ES-I3 (cell line): Measurements from ENCODE around the gene ACY1.

ENCODE experiments used
- H3K36me3 ChIP-seq: 2 replicates; pipeline ENCODE4 v1.6.1; 2013; ENCODE audit warnings: mild to moderate bottlenecking, low read length, control low read depth, moderate library complexity; ENCODE audit not compliant: insufficient read depth
- H3K4me1 ChIP-seq: 2 replicates; pipeline ENCODE4 v1.6.1; 2013; ENCODE audit warnings: mild to moderate bottlenecking, control low read depth, low read length; ENCODE audit not compliant: insufficient read depth
- H3K9ac ChIP-seq: 2 replicates; pipeline ENCODE4 v1.6.1; 2013; ENCODE audit warnings: low read depth, mild to moderate bottlenecking, low read length, moderate library complexity
- H3K9me3 ChIP-seq: 2 replicates; pipeline ENCODE4 v1.6.1; 2013; ENCODE audit warnings: mild to moderate bottlenecking, low read length, moderate library complexity; ENCODE audit not compliant: control insufficient read depth, insufficient read depth

ACY1 gene

DNA sequence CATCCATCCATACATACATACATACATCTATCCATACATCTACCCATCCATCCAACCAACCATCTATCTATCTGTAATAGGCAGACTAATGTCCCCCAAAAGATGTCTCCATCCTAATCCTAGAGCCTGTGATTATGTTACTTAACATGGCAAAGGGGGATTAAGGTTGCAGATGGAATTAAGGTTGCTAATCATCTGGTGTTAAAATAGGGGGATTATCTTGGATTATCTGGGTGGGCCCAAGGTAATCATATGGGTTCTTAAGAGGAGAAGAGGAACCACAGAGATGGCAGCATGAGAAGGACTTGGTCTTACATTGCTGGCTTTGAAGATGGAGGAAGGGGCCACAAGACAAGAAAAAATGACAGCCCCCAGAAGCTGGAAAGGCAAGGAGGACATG lies 27.1 kb downstream of the ACY1 start:
- Histone ChIP-seq H3K9ac (no peak overlapping the region), H3K9me3 (no peaks in the 10 kb centered on the region), H3K4me1 (peaks cover 8% of the 10 kb centered on the region), H3K36me3 (no peaks in the 10 kb centered on the region)

DNA sequence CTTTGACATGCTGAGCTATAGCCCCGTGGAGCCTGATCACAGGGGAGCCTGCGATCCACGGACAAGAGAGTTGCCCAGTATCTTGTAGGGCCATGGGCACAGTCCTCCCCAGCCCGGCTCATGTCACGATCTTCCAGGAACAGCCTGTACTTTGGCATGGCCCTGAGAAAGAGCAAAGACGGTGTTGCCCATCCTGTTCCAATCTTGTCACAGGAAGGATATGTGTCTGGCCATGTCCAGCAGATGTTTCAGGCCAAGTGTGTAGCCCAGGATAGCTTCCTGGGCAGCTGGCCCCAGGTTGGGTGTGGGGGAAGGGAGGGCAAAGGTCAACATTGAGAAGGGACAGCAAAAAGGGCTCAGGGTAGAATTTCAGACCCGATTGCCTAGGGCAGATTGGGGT lies 29.4 kb downstream of the ACY1 start:
- no peaks in the 10 kb centered on the region for H3K9me3 ChIP-seq
- H3K4me1 ChIP-seq, result no peaks in the 10 kb centered on the region
- H3K9ac ChIP-seq, result no peak overlapping the region
- no peaks in the 10 kb centered on the region for H3K36me3 ChIP-seq

GRCh38 chr3:52013802-52014598 lies 30.7 kb downstream of the ACY1 start:
- no peaks in the 10 kb centered on the region for H3K36me3 ChIP-seq
- H3K9me3 ChIP-seq, result no peaks in the 10 kb centered on the region
- H3K9ac ChIP-seq, result no peak overlapping the region
- no peaks in the 10 kb centered on the region for H3K4me1 ChIP-seq

DNA sequence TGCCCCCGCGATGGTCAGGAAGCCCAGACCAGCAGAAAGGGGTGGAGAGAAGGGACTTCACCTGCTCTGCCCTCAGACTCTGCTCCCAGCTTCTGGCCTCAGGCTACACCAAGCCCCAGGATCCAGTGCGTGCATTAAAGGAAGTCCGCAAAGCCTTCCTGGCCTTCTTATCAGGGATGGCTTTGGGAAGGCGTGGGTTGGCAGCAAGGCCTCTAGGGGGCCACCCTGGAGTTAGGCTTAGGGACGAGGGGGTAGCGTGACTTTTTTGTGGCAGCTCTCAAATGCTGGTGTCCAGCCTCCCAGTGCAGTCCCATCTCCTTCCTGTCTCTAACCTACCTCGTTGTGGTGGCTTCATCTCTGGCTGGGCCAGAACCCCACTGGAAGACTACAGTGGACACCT lies 31.3 kb downstream of the ACY1 start:
- Histone ChIP-seq H3K4me1 (no peaks in the 10 kb centered on the region), H3K9ac (no peak overlapping the region), H3K9me3 (no peaks in the 10 kb centered on the region), H3K36me3 (no peaks in the 10 kb centered on the region)

GRCh38 chr3:52015438-52016228 lies 32.3 kb downstream of the ACY1 start:
- Histone ChIP-seq H3K4me1 (no peaks in the 10 kb centered on the region), H3K9me3 (no peaks in the 10 kb centered on the region), H3K36me3 (no peaks in the 10 kb centered on the region), H3K9ac (no peak overlapping the region)

GRCh38 chr3:52017586-52017985 lies 34.3 kb downstream of the ACY1 start:
- peaks cover 5% of the 10 kb centered on the region; the same call in 1 of the 2 replicates for H3K4me1 ChIP-seq
- no peaks in the 10 kb centered on the region for H3K9me3 ChIP-seq
- H3K9ac ChIP-seq, result no peak overlapping the region
- no peaks in the 10 kb centered on the region for H3K36me3 ChIP-seq

DNA sequence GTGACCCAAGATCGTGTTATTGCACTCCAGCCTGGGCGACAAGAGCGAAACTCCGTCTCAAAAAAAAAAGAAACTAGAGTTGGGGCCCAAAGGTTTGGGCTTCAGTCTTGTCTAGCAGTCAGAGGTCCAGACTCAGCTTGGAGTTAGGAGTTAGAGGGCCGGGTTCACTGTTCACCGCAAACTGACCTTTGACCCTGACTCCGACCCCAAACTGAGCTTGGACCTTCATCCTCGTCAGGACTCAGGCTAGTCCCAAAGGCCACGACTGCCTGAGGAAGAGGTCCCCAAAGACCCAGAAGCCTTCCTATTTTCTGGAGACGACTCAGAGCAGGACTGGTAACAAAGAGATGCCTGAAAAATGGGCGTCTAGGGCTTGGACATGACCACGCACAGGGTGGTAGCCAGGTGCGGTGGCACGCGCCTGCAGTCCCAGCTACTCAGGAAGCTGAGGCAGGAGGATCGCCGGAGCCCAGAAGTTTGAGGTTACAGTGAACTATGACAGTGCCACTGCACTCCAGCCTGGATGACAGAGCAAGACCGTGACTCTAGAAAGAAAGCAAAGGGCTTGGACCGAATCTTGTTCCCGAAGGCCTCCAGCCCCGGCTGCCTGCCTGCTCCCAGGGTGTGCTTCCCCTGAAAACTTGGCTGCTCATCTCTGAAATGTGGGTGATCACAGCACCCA lies 35.1 kb downstream of the ACY1 start:
- H3K4me1 ChIP-seq, result peaks cover 6% of the 10 kb centered on the region; the same call in 1 of the 2 replicates
- H3K9me3 ChIP-seq, result no peaks in the 10 kb centered on the region
- H3K36me3 ChIP-seq, result no peaks in the 10 kb centered on the region
- H3K9ac ChIP-seq, result no peak overlapping the region

DNA sequence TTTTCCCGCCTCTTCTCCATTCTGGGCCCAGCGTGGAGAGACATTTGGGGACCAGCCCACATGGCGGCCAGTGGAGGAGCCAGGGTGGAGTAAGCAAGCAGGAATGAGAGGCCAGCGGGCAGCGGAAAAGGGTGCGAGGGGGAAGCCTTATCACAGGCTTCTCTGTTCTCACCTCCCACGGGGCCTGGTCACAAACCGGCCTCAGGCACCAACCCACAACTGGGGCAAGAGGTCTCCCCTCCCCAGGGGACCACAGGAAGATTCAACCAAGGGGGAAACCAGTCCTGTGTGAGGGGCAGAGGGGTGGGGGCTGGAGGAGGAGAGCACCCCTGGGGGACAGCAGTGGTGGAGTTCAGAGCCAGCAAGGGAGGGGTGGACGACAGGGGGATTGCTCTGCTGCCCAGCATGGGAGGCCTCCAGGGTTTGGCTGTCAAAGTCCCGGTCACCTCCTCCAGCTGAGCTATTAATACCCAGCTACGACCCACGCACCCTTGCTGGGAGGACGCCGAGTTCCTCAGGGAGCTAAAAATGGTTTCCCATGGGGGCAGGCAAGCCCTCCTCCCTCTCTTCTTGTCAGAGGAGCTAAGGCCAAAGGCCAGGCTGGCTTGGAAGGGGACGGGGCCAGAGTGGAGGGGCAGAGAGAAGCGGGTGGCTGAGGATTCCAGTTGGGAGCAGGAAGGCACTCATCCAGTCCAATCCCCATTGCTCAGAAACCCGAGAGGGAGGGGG lies 36.2 kb downstream of the ACY1 start:
- H3K9ac ChIP-seq, result no peak overlapping the region
- H3K9me3 ChIP-seq, result no peaks in the 10 kb centered on the region
- no peaks in the 10 kb centered on the region for H3K36me3 ChIP-seq
- peaks cover 11% of the 10 kb centered on the region; the same call in 1 of the 2 replicates for H3K4me1 ChIP-seq

DNA sequence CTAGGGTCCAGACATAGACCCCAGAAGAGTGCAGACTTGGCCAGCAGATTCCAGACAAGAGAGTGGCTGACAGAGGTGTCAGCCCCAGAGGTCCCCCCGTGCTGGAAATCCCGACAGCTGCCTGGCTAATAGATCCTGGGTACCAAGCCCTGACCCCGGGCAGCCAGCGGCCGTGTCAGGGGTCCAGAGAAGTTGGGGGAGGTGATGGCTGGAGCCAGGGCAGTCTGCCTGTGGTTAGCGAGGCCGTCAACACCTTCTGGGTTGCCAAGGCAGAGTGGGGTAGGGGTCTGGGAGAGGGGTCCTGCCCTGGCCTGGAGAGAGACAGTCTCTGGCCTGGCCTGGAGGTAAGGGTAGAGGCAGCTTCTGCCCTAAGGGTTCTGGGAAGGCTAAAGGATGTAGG lies 37.5 kb downstream of the ACY1 start:
- H3K36me3 ChIP-seq, result no peaks in the 10 kb centered on the region
- H3K9me3 ChIP-seq, result no peaks in the 10 kb centered on the region
- H3K4me1 ChIP-seq, result peaks cover 11% of the 10 kb centered on the region; the same call in 1 of the 2 replicates
- H3K9ac ChIP-seq, result no peak overlapping the region

GRCh38 chr3:52021489-52022268 lies 38.3 kb downstream of the ACY1 start:
- H3K36me3 ChIP-seq, result no peaks in the 10 kb centered on the region
- H3K9me3 ChIP-seq, result no peaks in the 10 kb centered on the region
- H3K4me1 ChIP-seq, result peaks cover 11% of the 10 kb centered on the region; the same call in 1 of the 2 replicates
- no peak overlapping the region for H3K9ac ChIP-seq

GRCh38 chr3:52022323-52023100 lies 39.2 kb downstream of the ACY1 start:
- Histone ChIP-seq H3K4me1 (peaks cover 11% of the 10 kb centered on the region; the same call in 1 of the 2 replicates), H3K9me3 (no peaks in the 10 kb centered on the region), H3K9ac (no peak overlapping the region), H3K36me3 (no peaks in the 10 kb centered on the region)

DNA sequence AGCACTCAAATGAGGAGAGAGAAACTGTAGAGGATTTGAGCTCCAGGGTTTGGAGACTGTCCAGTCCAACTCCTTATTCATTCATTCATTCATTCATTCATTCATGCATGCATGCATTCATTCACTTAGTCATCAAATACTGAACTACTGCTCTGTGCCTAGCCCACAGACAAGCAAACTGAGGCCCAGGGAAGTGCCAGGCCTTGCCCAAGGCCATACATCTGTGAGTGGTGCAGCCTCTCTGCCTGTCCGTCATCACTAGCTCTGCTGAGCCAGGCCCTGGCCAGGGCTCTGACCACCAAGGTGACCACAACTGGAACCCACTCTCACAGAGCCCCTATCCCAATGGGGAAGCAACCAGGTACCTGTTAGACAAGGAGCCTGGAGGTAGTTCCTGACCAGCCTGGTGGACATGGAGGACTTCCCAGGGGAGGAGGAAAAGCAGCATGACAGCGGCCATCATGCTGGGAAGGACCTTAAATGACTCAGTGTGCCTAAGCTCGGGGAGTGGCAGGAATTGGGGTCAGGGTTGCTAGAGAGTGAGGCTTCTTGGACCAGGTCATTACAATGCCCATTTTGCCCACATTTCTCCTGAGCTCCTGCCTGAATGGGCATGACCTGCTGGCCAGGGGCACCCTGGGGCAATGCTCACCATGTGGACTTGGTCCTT lies 39.9 kb downstream of the ACY1 start:
- Histone ChIP-seq H3K9ac (no peak overlapping the region), H3K36me3 (no peaks in the 10 kb centered on the region), H3K4me1 (peaks cover 11% of the 10 kb centered on the region; the same call in 1 of the 2 replicates), H3K9me3 (no peaks in the 10 kb centered on the region)
